ENCODE measurements around the gene COMMD10.
"Not testable (repeated sequence)": the region's sequence is repeated elsewhere in the genome, so short reads cannot be mapped to it uniquely, and the experiment has no call there.

The COMMD10 gene

GRCh38 chr5:116084871-116085715, at the start of gene COMMD10:
TSS of gene COMMD10 (plus strand) at chr5:116085025.
- peak; percentile 72 for DNase-seq (ENCODE audit: low read depth)

- no peak for DNase-seq (ENCODE audit: low read depth)
Measured at GRCh38 chr5:116035123-116035522, 49.7 kb upstream of the COMMD10 start.

GRCh38 chr5:116037236-116037822, 47.5 kb upstream of the COMMD10 start:
- DNase-seq (ENCODE audit: low read depth), result no peak

GRCh38 chr5:116038817-116039216, 46.0 kb upstream of the COMMD10 start:
- DNase-seq (ENCODE audit: low read depth), result no peak

GRCh38 chr5:116042375-116042774, 42.5 kb upstream of the COMMD10 start:
- no peak for DNase-seq (ENCODE audit: low read depth)

GRCh38 chr5:116044073-116044472, 40.8 kb upstream of the COMMD10 start:
- DNase-seq (ENCODE audit: low read depth), result no peak

- DNase-seq (ENCODE audit: low read depth), result no peak
Measured at GRCh38 chr5:116045821-116046220, 39.0 kb upstream of the COMMD10 start.

GRCh38 chr5:116046261-116046660, 38.6 kb upstream of the COMMD10 start:
- DNase-seq (ENCODE audit: low read depth), result no peak

GRCh38 chr5:116046823-116047222, 38.0 kb upstream of the COMMD10 start:
- no peak for DNase-seq (ENCODE audit: low read depth)

- DNase-seq (ENCODE audit: low read depth), result no peak
Measured at GRCh38 chr5:116058346-116058936, 26.4 kb upstream of the COMMD10 start.

GRCh38 chr5:116062352-116062751, 22.5 kb upstream of the COMMD10 start:
- no peak for DNase-seq (ENCODE audit: low read depth)

- DNase-seq (ENCODE audit: low read depth), result no peak
Measured at GRCh38 chr5:116063950-116064349, 20.9 kb upstream of the COMMD10 start.

GRCh38 chr5:116068028-116068632, 16.7 kb upstream of the COMMD10 start:
- no peak for DNase-seq (ENCODE audit: low read depth)

GRCh38 chr5:116071211-116071610, 13.6 kb upstream of the COMMD10 start:
- DNase-seq (ENCODE audit: low read depth), result no peak

GRCh38 chr5:116075191-116075831, 9.5 kb upstream of the COMMD10 start:
- no peak for DNase-seq (ENCODE audit: low read depth)

GRCh38 chr5:116076496-116076895, 8.3 kb upstream of the COMMD10 start:
- DNase-seq (ENCODE audit: low read depth), result no peak

GRCh38 chr5:116078199-116078598, 6.6 kb upstream of the COMMD10 start:
- DNase-seq (ENCODE audit: low read depth), result no peak

- DNase-seq (ENCODE audit: low read depth), result no peak
Measured at GRCh38 chr5:116084287-116084691, 536 bp upstream of the COMMD10 start.

GRCh38 chr5:116086309-116086708, 1.5 kb downstream of the COMMD10 start:
- not testable (repeated sequence) for DNase-seq (ENCODE audit: low read depth)

GRCh38 chr5:116088062-116088461, 3.2 kb downstream of the COMMD10 start:
- no peak for DNase-seq (ENCODE audit: low read depth)

- no peak for DNase-seq (ENCODE audit: low read depth)
Measured at GRCh38 chr5:116090302-116090701, 5.5 kb downstream of the COMMD10 start.

GRCh38 chr5:116091416-116091815, 6.6 kb downstream of the COMMD10 start:
- DNase-seq (ENCODE audit: low read depth), result no peak
